ENCODE data around the gene ENO2.

Gene ENO2

GRCh38 chr12:6963791-6964413 is 49.5 kb downstream of the ENO2 start:
- FAIRE-seq = no peak
- TF ChIP-seq SPI1 (IDR thresholded peaks at IDR 0.05; ENCODE audit: low read depth, low read length) = no peak
- 0 out of 2 replicates have a peak, but pooled peaks have one; percentile 15 for TF ChIP-seq POLR2AphosphoS5 (IDR thresholded peaks at IDR 0.05; ENCODE audit: low read depth, low read length)
- no peak for TF ChIP-seq PAX5 (IDR thresholded peaks at IDR 0.05; ENCODE audit: insufficient read depth, low read length, severe bottlenecking)
- DNase-seq (ENCODE audit: insufficient read length, low spot score) = no peak

- DNase-seq (ENCODE audit: insufficient read length, low spot score) = no peak
- no peak for FAIRE-seq
- TF ChIP-seq POLR2A (IDR thresholded peaks at IDR 0.05; ENCODE audit: low read depth, low read length) (no peak), POU2F2 (IDR thresholded peaks at IDR 0.05; ENCODE audit: low read depth, low read length) (no peak), POLR2AphosphoS5 (IDR thresholded peaks at IDR 0.05; ENCODE audit: low read depth, low read length) (peak; percentile 25; the same call in 1 of the 2 replicates)
Observed at GRCh38 chr12:6964605-6965025, 50.2 kb downstream of the ENO2 start.

- TF ChIP-seq POLR2AphosphoS5 (IDR thresholded peaks at IDR 0.05; ENCODE audit: low read depth, low read length) = peak; percentile 17; the same call in 1 of the 2 replicates
- 0 out of 2 replicates have a peak, but pooled peaks have one; percentile 24 for TF ChIP-seq POLR2A (IDR thresholded peaks at IDR 0.05; ENCODE audit: low read depth, low read length)
- no peak for TF ChIP-seq SPI1 (IDR thresholded peaks at IDR 0.05; ENCODE audit: low read depth, low read length)
- FAIRE-seq (peak; percentile 87), DNase-seq (ENCODE audit: insufficient read length, low spot score) (peak; percentile 82)
Observed at GRCh38 chr12:6965026-6965661, 50.8 kb downstream of the ENO2 start.

GRCh38 chr12:6965714-6966113 is 51.3 kb downstream of the ENO2 start:
- FAIRE-seq = no peak
- TF ChIP-seq POU2F2 (IDR thresholded peaks at IDR 0.05; ENCODE audit: low read depth, low read length) (no peak), TAF1 (IDR thresholded peaks at IDR 0.05; ENCODE audit: low read depth, low read length) (no peak), SPI1 (IDR thresholded peaks at IDR 0.05; ENCODE audit: low read depth, low read length) (no peak), POLR2A (IDR thresholded peaks at IDR 0.05; ENCODE audit: low read depth, low read length) (no peak), POLR2AphosphoS5 (IDR thresholded peaks at IDR 0.05; ENCODE audit: low read depth, low read length) (no peak), PAX5 (IDR thresholded peaks at IDR 0.05; ENCODE audit: insufficient read depth, low read length, severe bottlenecking) (no peak)
- no peak for DNase-seq (ENCODE audit: insufficient read length, low spot score)

- TF ChIP-seq POU2F2 (IDR thresholded peaks at IDR 0.05; ENCODE audit: low read depth, low read length) = no peak
- TF ChIP-seq POLR2AphosphoS5 (IDR thresholded peaks at IDR 0.05; ENCODE audit: low read depth, low read length) = no peak
- no peak for TF ChIP-seq POLR2A (IDR thresholded peaks at IDR 0.05; ENCODE audit: low read depth, low read length)
- TF ChIP-seq SPI1 (IDR thresholded peaks at IDR 0.05; ENCODE audit: low read depth, low read length) = no peak
- TF ChIP-seq TAF1 (IDR thresholded peaks at IDR 0.05; ENCODE audit: low read depth, low read length) = no peak
- no peak for TF ChIP-seq PAX5 (IDR thresholded peaks at IDR 0.05; ENCODE audit: insufficient read depth, low read length, severe bottlenecking)
- DNase-seq (ENCODE audit: insufficient read length, low spot score) (no peak), FAIRE-seq (no peak)
Observed at GRCh38 chr12:6966351-6966750, 52.0 kb downstream of the ENO2 start.

GRCh38 chr12:6967651-6968100 is 53.3 kb downstream of the ENO2 start:
- no peak for DNase-seq (ENCODE audit: insufficient read length, low spot score)
- TF ChIP-seq POU2F2 (IDR thresholded peaks at IDR 0.05; ENCODE audit: low read depth, low read length) (no peak), TAF1 (IDR thresholded peaks at IDR 0.05; ENCODE audit: low read depth, low read length) (no peak), PAX5 (IDR thresholded peaks at IDR 0.05; ENCODE audit: insufficient read depth, low read length, severe bottlenecking) (no peak), SPI1 (IDR thresholded peaks at IDR 0.05; ENCODE audit: low read depth, low read length) (no peak), POLR2A (IDR thresholded peaks at IDR 0.05; ENCODE audit: low read depth, low read length) (no peak), POLR2AphosphoS5 (IDR thresholded peaks at IDR 0.05; ENCODE audit: low read depth, low read length) (no peak)
- FAIRE-seq = no peak

- no peak for DNase-seq (ENCODE audit: insufficient read length, low spot score)
- no peak for FAIRE-seq
- TF ChIP-seq POLR2AphosphoS5 (IDR thresholded peaks at IDR 0.05; ENCODE audit: low read depth, low read length) (0 out of 2 replicates have a peak, but pooled peaks have one; percentile 12), POLR2A (IDR thresholded peaks at IDR 0.05; ENCODE audit: low read depth, low read length) (0 out of 2 replicates have a peak, but pooled peaks have one; percentile 6), POU2F2 (IDR thresholded peaks at IDR 0.05; ENCODE audit: low read depth, low read length) (no peak)
Observed at GRCh38 chr12:6968426-6968825, 54.0 kb downstream of the ENO2 start.

GRCh38 chr12:6970096-6970527 is 55.7 kb downstream of the ENO2 start:
- DNase-seq (ENCODE audit: insufficient read length, low spot score) = no peak
- TF ChIP-seq PAX5 (IDR thresholded peaks at IDR 0.05; ENCODE audit: insufficient read depth, low read length, severe bottlenecking) = no peak
- peak; percentile 16; the same call in 1 of the 2 replicates for TF ChIP-seq POLR2AphosphoS5 (IDR thresholded peaks at IDR 0.05; ENCODE audit: low read depth, low read length)
- 0 out of 2 replicates have a peak, but pooled peaks have one; percentile 4 for TF ChIP-seq TAF1 (IDR thresholded peaks at IDR 0.05; ENCODE audit: low read depth, low read length)
- TF ChIP-seq POLR2A (IDR thresholded peaks at IDR 0.05; ENCODE audit: low read depth, low read length) = 0 out of 2 replicates have a peak, but pooled peaks have one; percentile 24
- FAIRE-seq = peak; percentile 13
